Activated CD4-positive, alpha-beta T cell treated with anti-CD3 and anti-CD28 coated beads, Interleukin-2, amount 10 ng/mL, durations not matched to agents 7 days and 5 days (primary cell): ENCODE data around the gene AVPI1. TPM values are rescaled to one million over a fixed set of nuclear protein-coding genes. Genes with fewer than 3 reads are reported as not detected.
"Not testable (repeated sequence)": the region's sequence is repeated elsewhere in the genome, so short reads cannot be mapped to it uniquely, and the experiment has no call there.

ENCODE experiments used
- CTCF ChIA-PET: fragments of 350-600 bp; sonication (Branson Sonifier 250); formaldehyde crosslinking; loops from one replicate; lab custom pipeline; 2021; ENCODE audit warnings: antibody characterized with exemption; lab: Charles Lee
- POLR2A ChIA-PET: fragments of 350-600 bp; sonication (Branson Sonifier 250); formaldehyde crosslinking; loops from one replicate; lab custom pipeline; 2021; ENCODE audit warnings: antibody characterized with exemption; lab: Charles Lee
- DNase-seq: peaks from one replicate; pipeline ENCODE4 v3.0.0-alpha.2; 2020
- H3K27ac Mint-ChIP-seq: one replicate; pipeline ENCODE4 v1.8.0; 2021; ENCODE audit warnings: mild to moderate bottlenecking, moderate library complexity, mixed read lengths
- H3K27me3 Mint-ChIP-seq: one replicate; pipeline ENCODE4 v1.8.0; 2021; ENCODE audit warnings: mixed read lengths
- H3K36me3 Mint-ChIP-seq: one replicate; pipeline ENCODE4 v1.8.0; 2021; ENCODE audit warnings: low read depth, mixed read lengths
- H3K4me1 Mint-ChIP-seq: one replicate; pipeline ENCODE4 v1.8.0; 2021; ENCODE audit warnings: mixed read lengths
- H3K4me3 Mint-ChIP-seq: one replicate; pipeline ENCODE4 v1.8.0; 2021; ENCODE audit warnings: mild to moderate bottlenecking, moderate library complexity, mixed read lengths
- H3K9me3 Mint-ChIP-seq: one replicate; pipeline ENCODE4 v1.8.0; 2021; ENCODE audit warnings: mixed read lengths
- total RNA-seq, 2 experiments: library from RNA; stranded (reverse); gene quantifications; one replicate each; pipeline ENCODE4 v1.2.3, GENCODE V29; 2021

AVPI1 gene
- total RNA-seq, 2 experiments from 2014 or later = 0.58 to 0.94 TPM

DNA sequence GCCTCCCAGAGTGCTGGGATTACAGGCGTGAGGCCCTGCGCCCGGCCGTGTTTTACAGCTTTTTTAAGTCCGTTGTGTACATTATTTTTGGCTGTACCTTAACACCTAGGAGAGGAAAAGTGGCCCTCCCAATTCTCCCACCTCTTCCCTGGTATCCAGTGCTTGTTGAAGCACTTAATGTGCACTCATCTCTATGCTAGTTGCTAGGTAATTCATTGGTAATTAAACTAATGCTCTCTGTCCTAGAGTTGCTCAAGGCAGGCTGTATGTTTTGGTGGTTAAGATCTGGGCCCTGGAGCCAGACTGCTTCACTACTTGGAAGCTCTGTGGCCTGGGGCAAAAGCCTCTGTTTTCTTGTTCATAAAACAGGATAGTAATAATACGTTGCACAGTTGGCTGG is 19.6 kb downstream of the AVPI1 start:
- no peak for DNase-seq
- Mint-ChIP-seq H3K36me3 (peaks cover 20% of the 10 kb centered on the region), H3K9me3 (no peaks in the 10 kb centered on the region), H3K4me1 (peaks cover 3% of the 10 kb centered on the region), H3K27me3 (no peaks in the 10 kb centered on the region), H3K4me3 (no peak overlapping the region), H3K27ac (no peak overlapping the region)
- ChIA-PET POLR2A (no interaction called here), CTCF (interaction anchor here (1.0 to 1.8 kb wide), 2 partner anchors 10 to 96 kb away, joined by 3 to 4 read pairs; no protein-coding TSS in a partner anchor)

DNA sequence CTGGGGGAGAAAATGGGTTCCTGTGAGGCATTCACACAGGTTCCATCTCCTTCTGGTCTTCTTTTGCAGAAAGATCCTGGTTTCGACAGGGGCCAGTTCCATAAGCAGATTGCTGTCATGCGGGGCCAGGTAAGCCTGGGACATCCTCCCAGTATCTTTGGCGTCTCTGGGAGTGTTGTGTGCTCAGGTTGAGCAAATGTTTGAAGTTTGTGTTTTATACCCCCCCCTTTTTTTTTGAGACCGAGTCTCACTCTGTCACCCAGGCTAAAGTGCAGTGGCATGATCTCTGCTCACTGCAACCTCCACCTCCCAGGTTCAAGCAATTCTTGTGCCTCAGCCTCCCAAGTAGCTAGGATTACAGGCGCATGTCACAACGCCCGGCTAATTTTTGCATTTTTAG is 20.0 kb downstream of the AVPI1 start:
- no peak overlapping the region for H3K4me3 Mint-ChIP-seq
- no peaks in the 10 kb centered on the region for H3K9me3 Mint-ChIP-seq
- ChIA-PET CTCF (interaction anchor here (1.8 kb wide), 1 partner anchor 10 kb away, joined by 4 read pairs; no protein-coding TSS in a partner anchor), POLR2A (no interaction called here)
- DNase-seq = no peak
- no peaks in the 10 kb centered on the region for H3K27me3 Mint-ChIP-seq
- no peak overlapping the region for H3K27ac Mint-ChIP-seq
- H3K4me1 Mint-ChIP-seq = peaks cover 3% of the 10 kb centered on the region
- peaks cover 22% of the 10 kb centered on the region for H3K36me3 Mint-ChIP-seq

DNA sequence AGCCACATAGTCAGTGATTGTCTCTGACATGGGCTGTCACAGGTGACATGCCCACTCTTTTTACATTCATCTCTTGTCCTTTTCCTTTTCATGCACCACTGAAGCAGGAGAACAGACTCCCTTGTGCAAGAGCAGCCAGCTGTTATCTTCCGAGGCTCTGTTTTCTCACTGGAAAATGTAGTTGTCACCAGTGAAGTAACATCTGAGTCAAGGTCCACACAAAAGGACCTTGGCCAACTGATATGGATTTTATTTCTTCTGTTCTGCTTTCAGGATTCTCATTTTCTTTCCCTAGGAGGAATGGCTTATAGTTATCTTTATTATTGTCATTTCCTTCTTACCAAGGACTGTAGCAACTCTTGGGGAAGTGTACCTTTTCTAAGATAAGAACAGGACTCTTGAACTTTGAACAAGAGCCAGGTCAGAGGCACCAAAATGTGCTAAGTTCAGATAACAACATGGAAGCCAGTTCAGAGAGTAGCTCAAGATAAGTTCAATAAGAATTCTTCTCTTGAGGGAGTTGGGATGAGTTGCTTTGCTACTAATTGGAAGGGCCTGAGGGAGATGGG is 22.7 kb downstream of the AVPI1 start:
- DNase-seq = no peak
- no peaks in the 10 kb centered on the region for H3K27me3 Mint-ChIP-seq
- no peak overlapping the region for H3K4me3 Mint-ChIP-seq
- peaks cover 24% of the 10 kb centered on the region for H3K36me3 Mint-ChIP-seq
- H3K9me3 Mint-ChIP-seq = no peaks in the 10 kb centered on the region
- H3K4me1 Mint-ChIP-seq = peaks cover 3% of the 10 kb centered on the region
- ChIA-PET POLR2A (no interaction called here), CTCF (interaction anchor here (1.0 to 1.2 kb wide), 2 partner anchors 20 to 22 kb away, joined by 4 read pairs; no protein-coding TSS in a partner anchor)
- H3K27ac Mint-ChIP-seq = no peak overlapping the region

DNA sequence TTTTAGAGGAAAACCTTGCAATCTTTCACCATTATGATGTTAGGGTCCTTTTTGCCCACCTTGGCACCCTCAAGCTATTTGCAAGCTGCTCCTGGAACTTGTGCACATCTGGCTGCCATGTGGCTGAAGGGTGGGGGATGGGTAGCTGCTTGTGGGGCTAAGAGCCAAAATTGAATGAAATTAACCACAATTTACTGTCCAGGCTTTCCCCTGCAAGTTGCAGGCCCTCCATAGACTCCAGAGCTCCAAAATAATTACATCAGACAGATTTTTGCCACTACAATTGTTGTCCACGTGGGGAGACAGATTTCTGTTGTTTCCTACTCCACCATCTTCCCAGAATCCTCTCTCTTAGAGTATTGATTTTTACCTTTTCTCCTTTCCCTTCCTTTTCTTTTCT is 27.5 kb downstream of the AVPI1 start:
- H3K27ac Mint-ChIP-seq = no peak overlapping the region
- no peaks in the 10 kb centered on the region for H3K4me1 Mint-ChIP-seq
- ChIA-PET CTCF (interaction anchor here (0.6 kb wide), 1 partner anchor 107 kb away, joined by 4 read pairs; no protein-coding TSS in a partner anchor), POLR2A (no interaction called here)
- DNase-seq = no peak
- H3K9me3 Mint-ChIP-seq = no peaks in the 10 kb centered on the region
- H3K27me3 Mint-ChIP-seq = no peaks in the 10 kb centered on the region
- peaks cover 21% of the 10 kb centered on the region for H3K36me3 Mint-ChIP-seq
- H3K4me3 Mint-ChIP-seq = no peak overlapping the region

DNA sequence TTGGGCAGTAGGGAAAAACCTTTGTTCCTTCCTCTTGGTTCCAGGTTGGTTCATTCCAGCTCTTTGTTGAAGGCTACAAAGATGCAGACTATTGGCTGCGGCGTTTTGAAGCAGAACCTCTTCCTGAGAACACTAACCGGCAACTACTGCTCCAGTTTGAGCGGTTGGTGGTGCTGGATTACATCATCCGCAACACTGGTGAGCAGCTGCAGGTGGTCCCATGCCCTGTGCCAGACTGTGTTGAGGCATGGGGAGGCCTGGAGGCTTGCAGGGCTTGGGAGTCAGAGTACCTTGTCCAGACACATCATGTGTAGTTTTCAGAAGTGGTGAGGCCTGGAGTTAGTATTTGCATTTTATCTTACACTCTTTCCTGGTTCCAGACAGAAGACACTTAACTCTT is 30.3 kb downstream of the AVPI1 start:
- peak overlapping the region; percentile 41 for H3K27ac Mint-ChIP-seq
- no peaks in the 10 kb centered on the region for H3K4me1 Mint-ChIP-seq
- H3K9me3 Mint-ChIP-seq = no peaks in the 10 kb centered on the region
- H3K27me3 Mint-ChIP-seq = no peaks in the 10 kb centered on the region
- POLR2A ChIA-PET = no interaction called here
- no peak overlapping the region for H3K4me3 Mint-ChIP-seq
- CTCF ChIA-PET = interaction anchor here (0.5 to 1.0 kb wide), 3 partner anchors 15 to 142 kb away, joined by 3 to 5 read pairs (median 5); no protein-coding TSS in a partner anchor
- H3K36me3 Mint-ChIP-seq = peaks cover 26% of the 10 kb centered on the region
- no peak for DNase-seq

DNA sequence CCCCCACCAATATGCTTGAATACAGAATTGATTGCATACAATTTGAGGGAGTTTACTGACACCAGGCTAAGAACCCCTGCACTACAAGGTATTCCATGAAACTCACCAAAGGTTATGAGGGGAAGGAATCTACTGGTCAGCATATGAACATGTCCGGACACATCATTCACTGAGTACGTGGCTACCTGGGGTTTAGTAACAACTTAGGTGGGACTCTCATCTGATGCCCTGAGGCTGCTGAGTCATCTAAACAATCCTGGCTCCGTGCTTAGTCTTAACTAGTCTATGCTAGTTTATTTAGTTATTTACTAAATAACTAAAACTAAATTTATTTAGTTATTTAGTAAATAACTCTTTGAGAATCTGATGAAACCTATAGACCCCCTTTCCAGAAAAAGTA is 35.3 kb downstream of the AVPI1 start:
- no peak overlapping the region for H3K27ac Mint-ChIP-seq
- peaks cover 20% of the 10 kb centered on the region for H3K36me3 Mint-ChIP-seq
- POLR2A ChIA-PET = no interaction called here
- no peak for DNase-seq
- CTCF ChIA-PET = interaction anchor here (0.6 kb wide), 1 partner anchor 26 kb away, joined by 3 read pairs; no protein-coding TSS in a partner anchor
- peaks cover 11% of the 10 kb centered on the region for H3K4me1 Mint-ChIP-seq
- no peak overlapping the region for H3K4me3 Mint-ChIP-seq
- no peaks in the 10 kb centered on the region for H3K27me3 Mint-ChIP-seq
- no peaks in the 10 kb centered on the region for H3K9me3 Mint-ChIP-seq

DNA sequence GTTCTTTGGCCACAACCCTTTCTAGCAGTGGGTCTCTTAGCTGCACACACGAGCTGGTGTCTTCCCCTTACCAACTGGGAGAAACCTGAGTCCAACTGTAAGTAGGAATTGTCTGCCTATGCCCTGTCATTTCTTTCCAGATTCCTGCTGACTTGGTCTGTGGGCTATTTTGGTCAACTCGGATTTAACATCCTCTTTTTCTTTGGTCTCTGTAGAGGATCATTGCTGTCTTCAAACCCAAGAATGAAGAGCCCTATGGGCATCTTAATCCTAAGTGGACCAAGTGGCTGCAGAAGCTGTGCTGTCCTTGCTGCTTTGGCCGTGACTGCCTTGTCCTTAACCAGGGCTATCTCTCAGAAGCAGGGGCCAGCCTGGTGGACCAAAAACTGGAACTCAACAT is 36.3 kb downstream of the AVPI1 start:
- H3K4me1 Mint-ChIP-seq = peaks cover 13% of the 10 kb centered on the region
- POLR2A ChIA-PET = no interaction called here
- no peak overlapping the region for H3K4me3 Mint-ChIP-seq
- no peaks in the 10 kb centered on the region for H3K27me3 Mint-ChIP-seq
- no peaks in the 10 kb centered on the region for H3K9me3 Mint-ChIP-seq
- DNase-seq = no peak
- H3K27ac Mint-ChIP-seq = no peak overlapping the region
- CTCF ChIA-PET = no interaction called here
- peaks cover 15% of the 10 kb centered on the region for H3K36me3 Mint-ChIP-seq

DNA sequence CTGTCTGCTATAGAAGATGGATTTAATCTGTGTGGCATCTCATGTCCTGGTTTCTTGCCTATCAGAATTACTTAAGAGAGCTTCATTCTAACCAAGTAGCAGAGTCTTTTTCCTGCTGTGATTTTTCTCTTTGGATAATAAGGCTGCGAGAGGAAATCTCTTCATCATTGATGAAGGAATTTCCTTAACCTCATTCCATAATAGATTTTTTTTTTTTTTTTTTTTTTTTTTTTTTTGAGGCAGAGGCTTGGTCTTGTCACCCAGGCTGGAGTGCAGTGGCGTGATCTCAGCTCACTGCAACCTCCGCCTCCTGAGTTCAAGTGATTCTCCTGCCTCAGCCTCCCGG is 37.7 kb downstream of the AVPI1 start:
- CTCF ChIA-PET = interaction anchor here (1.0 to 1.5 kb wide), 4 partner anchors 16 to 91 kb away, joined by 4 to 6 read pairs (median 4); no protein-coding TSS in a partner anchor
- not testable (repeated sequence) for DNase-seq, H3K4me3 Mint-ChIP-seq, H3K27me3 Mint-ChIP-seq, H3K9me3 Mint-ChIP-seq
- peaks cover 14% of the 10 kb centered on the region for H3K4me1 Mint-ChIP-seq
- POLR2A ChIA-PET = interaction anchor here (0.6 kb wide), 1 partner anchor 29 kb away, joined by 13 read pairs; no protein-coding TSS in a partner anchor
- peak overlapping the region; percentile 74 for H3K27ac Mint-ChIP-seq
- peaks cover 19% of the 10 kb centered on the region for H3K36me3 Mint-ChIP-seq

DNA sequence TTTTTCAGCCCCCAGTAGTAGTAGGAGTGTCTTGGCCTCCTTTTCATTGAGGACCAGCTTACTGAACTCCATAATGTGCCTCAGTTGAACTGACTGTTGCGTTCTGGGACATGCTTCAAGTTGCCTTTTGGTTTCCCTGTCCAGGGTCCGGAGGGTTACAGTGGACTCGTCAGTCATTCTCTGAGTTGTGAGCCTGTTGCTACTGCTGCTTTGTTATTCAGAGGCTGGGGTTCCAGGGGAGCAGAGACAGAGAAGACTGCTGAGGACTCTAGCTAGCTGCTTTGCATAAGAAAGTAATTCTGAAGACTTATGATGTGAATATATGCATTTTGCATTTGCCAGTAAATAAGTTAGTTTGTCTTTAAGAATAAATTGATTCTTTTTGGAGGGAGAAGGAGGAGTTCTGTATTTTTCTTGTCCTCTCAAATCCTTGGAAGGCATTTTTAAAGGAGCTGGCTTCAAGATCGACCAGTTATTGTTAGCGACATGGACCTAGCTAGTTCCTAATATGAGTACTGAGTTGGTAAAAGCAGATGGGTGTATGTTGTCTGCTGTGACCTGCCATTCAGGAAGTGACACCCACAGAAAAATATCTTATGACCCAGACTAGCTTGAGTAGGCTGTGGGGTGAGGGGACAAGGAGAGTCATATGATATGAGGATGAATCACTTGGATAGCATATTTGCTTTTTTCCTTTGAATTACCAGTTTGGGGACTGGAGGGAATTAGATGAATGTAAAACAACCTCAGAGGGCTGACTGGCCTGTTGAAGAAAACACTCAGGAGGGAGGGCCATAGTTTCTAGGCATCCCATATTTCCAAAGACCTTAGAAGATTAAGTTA is 38.3 kb downstream of the AVPI1 start:
- DNase-seq = peak; percentile 25
- Mint-ChIP-seq H3K27me3 (no peaks in the 10 kb centered on the region), H3K4me3 (no peak overlapping the region), H3K4me1 (peaks cover 14% of the 10 kb centered on the region), H3K9me3 (no peaks in the 10 kb centered on the region), H3K27ac (peak overlapping the region; percentile 74), H3K36me3 (peaks cover 15% of the 10 kb centered on the region)
- ChIA-PET CTCF (interaction anchor here (1.0 to 1.5 kb wide), 4 partner anchors 17 to 90 kb away, joined by 4 to 6 read pairs (median 4); no protein-coding TSS in a partner anchor), POLR2A (interaction anchor here (0.6 kb wide), 1 partner anchor 30 kb away, joined by 13 read pairs; no protein-coding TSS in a partner anchor)

DNA sequence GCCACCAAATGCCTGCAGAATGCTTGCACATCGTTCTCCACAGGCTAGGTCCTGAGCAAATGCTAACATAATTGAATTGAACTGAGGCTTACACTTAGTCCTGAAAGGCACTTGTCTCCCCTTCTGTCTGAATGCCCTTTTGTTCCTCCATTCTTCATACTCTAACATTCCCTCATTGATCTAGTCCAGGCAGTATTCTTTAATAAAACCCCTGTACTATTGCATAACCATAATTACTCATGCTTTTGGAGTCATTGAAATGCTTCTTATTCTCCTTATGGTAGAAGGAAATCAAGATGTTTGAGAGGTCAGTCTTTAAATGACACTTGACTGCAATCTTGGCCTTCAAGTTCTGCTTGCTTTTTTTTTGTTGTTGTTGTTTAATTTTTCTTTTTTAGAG is 39.5 kb downstream of the AVPI1 start:
- ChIA-PET POLR2A (no interaction called here), CTCF (interaction anchor here (0.7 kb wide), 1 partner anchor 248 kb away, joined by 3 read pairs; no protein-coding TSS in a partner anchor)
- Mint-ChIP-seq H3K36me3 (peaks cover 13% of the 10 kb centered on the region), H3K4me3 (no peak overlapping the region), H3K27me3 (no peaks in the 10 kb centered on the region), H3K4me1 (peaks cover 21% of the 10 kb centered on the region), H3K9me3 (no peaks in the 10 kb centered on the region), H3K27ac (no peak overlapping the region)
- no peak for DNase-seq

DNA sequence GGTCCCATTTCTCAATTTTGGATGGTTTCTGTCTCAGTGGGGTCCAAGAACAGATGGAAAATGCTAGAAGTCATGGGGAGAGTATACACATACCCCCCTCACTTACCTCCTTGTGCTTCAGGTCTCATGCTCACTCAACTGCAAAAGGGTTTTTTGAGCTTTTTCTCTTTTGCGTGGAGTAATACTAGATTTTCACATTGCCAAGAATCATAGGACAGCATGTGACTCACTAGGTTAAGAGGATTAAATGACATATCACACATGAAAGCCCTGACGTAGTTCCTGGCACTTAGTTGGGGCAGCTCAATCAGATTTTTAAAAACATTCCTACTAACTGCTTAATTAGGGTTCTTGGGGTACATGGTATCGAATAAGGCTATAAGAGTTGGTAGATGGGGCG is 42.1 kb downstream of the AVPI1 start:
- CTCF ChIA-PET = interaction anchor here (0.5 to 0.6 kb wide), 2 partner anchors 93 to 202 kb away, joined by 3 read pairs; no protein-coding TSS in a partner anchor
- Mint-ChIP-seq H3K27ac (no peak overlapping the region), H3K27me3 (no peaks in the 10 kb centered on the region)

DNA sequence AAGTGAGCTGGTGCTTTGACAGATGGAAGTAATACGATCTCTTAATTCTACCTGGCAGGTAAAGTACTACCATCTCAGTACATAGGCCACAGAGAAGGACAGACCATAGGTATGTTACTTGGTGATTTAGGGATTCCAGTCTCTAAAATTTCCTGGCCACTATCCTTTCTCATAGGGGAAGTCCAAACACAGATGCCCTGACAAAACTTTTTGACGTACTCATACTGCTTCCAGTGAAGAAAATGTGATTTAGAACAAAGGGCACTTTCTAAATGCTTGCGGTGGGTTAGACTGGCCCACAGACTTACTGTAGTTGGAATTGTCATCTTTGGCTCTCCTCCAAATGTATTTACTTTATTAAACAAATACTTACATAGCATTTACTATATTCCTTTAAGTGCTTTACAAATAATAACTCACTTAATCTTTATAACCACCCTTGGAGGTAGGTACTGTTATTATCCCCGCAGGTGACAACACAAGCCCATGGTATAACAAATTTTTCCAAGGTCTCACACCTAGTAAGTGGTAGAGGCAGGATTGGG is 43.5 kb downstream of the AVPI1 start:
- Mint-ChIP-seq H3K36me3 (peaks cover 10% of the 10 kb centered on the region), H3K27me3 (no peaks in the 10 kb centered on the region), H3K27ac (no peak overlapping the region), H3K4me3 (peak overlapping the region; percentile 16), H3K9me3 (no peaks in the 10 kb centered on the region), H3K4me1 (peaks cover 29% of the 10 kb centered on the region)
- ChIA-PET CTCF (interaction anchor here (1.0 kb wide), 1 partner anchor 12 kb away, joined by 3 read pairs; no protein-coding TSS in a partner anchor), POLR2A (no interaction called here)
- no peak for DNase-seq

More for the DNA sequence above, 42.1 kb downstream of the AVPI1 start:
- Mint-ChIP-seq H3K4me1 (peaks cover 37% of the 10 kb centered on the region), H3K9me3 (no peaks in the 10 kb centered on the region), H3K36me3 (peaks cover 10% of the 10 kb centered on the region), H3K4me3 (no peak overlapping the region)
- no peak for DNase-seq
- POLR2A ChIA-PET = no interaction called here
